Fibroblast of lung (primary cell): ENCODE results near the gene GRXCR2. TPM values are rescaled to one million over a fixed set of nuclear protein-coding genes. Genes with fewer than 3 reads are reported as not detected.

Experiments
- DNase-seq, 2 donors: peaks; one replicate each; pipeline versions ENCODE4 v3.0.0 to v3.0.0-alpha.2; 2010; ENCODE audit warnings: low read depth in 2 of 2
- H2AFZ ChIP-seq: 2 replicates; pipeline ENCODE4 v1.5.1; 2012; ENCODE audit warnings: low read length, control low read depth, inconsistent platforms
- H3K27ac ChIP-seq: 2 replicates; pipeline ENCODE4 v1.5.1; 2011; ENCODE audit warnings: low read length, control low read depth; ENCODE audit not compliant: insufficient read depth
- H3K27me3 ChIP-seq: 2 replicates; pipeline ENCODE4 v1.5.1; 2011; ENCODE audit warnings: mild to moderate bottlenecking, low read length; ENCODE audit not compliant: control insufficient read depth, insufficient read depth
- H3K36me3 ChIP-seq: 2 replicates; pipeline ENCODE4 v1.5.1; 2011; ENCODE audit warnings: low read length; ENCODE audit not compliant: control insufficient read depth, insufficient read depth
- H3K4me1 ChIP-seq: 2 replicates; pipeline ENCODE4 v1.5.1; 2011; ENCODE audit warnings: low read length; ENCODE audit not compliant: control insufficient read depth, insufficient read depth; ENCODE audit errors: extremely low read depth
- H3K4me2 ChIP-seq: 2 replicates; pipeline ENCODE4 v1.5.1; 2011; ENCODE audit warnings: low read length, control low read depth; ENCODE audit not compliant: insufficient read depth; ENCODE audit errors: extremely low read depth
- H3K4me3 ChIP-seq, 4 experiments: fragments of 200-600 bp in 1 of 4; sonication (generic) in 1 of 4; replicated peaks in 1 of 4; 2 replicates each; pipeline ENCODE4 v1.5.1; 2011 to 2016; ENCODE audit warnings: low read length in 4 of 4, low read depth in 3 of 4, mild to moderate bottlenecking in 3 of 4, control low read depth in 2 of 4, inconsistent platforms in 1 of 4, mixed read lengths in 1 of 4; ENCODE audit not compliant: insufficient read depth in 1 of 4; ENCODE audit errors: control extremely low read depth in 1 of 4
- H3K79me2 ChIP-seq: 2 replicates; pipeline ENCODE4 v1.5.1; 2012; ENCODE audit warnings: mild to moderate bottlenecking, low read length, inconsistent platforms; ENCODE audit not compliant: control insufficient read depth, insufficient read depth
- H3K9ac ChIP-seq: 2 replicates; pipeline ENCODE4 v1.5.1; 2011; ENCODE audit warnings: mild to moderate bottlenecking, low read length, control low read depth; ENCODE audit not compliant: insufficient read depth
- H3K9me3 ChIP-seq: 2 replicates; pipeline ENCODE4 v1.5.1; 2012; ENCODE audit warnings: low read depth, low read length; ENCODE audit not compliant: control insufficient read depth, insufficient read depth
- H4K20me1 ChIP-seq: 2 replicates; pipeline ENCODE4 v1.5.1; 2011; ENCODE audit warnings: low read length; ENCODE audit not compliant: control insufficient read depth, insufficient read depth; ENCODE audit errors: extremely low read depth
- EZH2 ChIP-seq: IDR thresholded peaks from 2 replicates; pipeline ENCODE4 v1.5.1; 2012; ENCODE audit warnings: low read length, control low read depth, mild to moderate bottlenecking; ENCODE audit errors: missing control alignments
- polyA plus RNA-seq, 2 donors: library from polyadenylated mRNA; depleted of rRNA in 1 of 2; stranded (reverse) in 1 of 2; unstranded in 1 of 2; fragments of >200 nt; gene quantifications; 2 replicates each; pipeline ENCODE4 v1.2.1, GENCODE V29; 2011 to 2012; ENCODE audit warnings: missing spikeins in 1 of 2
- total RNA-seq: library from RNA; depleted of rRNA; stranded (reverse); fragments of >200 nt; gene quantifications from 2 replicates; pipeline ENCODE4 v1.2.1, GENCODE V29; 2014
- TF ChIP-seq, protein P1 (sequence below), 2 donors: IDR thresholded peaks in 1 of 2; conservative IDR thresholded peaks in 1 of 2; 1 replicate in 1 of 2; 2 replicates in 1 of 2; pipeline ENCODE4 v1.5.1; 2011 to 2012; ENCODE audit warnings: low read length in 2 of 2, control low read depth in 1 of 2, inconsistent platforms in 1 of 2, low read depth in 1 of 2, mild to moderate bottlenecking in 1 of 2

Gene GRXCR2
- total and polyA plus RNA-seq, 2 donors (not counting 1 experiment from before 2014, with no cell fraction given) = not detected

DNA sequence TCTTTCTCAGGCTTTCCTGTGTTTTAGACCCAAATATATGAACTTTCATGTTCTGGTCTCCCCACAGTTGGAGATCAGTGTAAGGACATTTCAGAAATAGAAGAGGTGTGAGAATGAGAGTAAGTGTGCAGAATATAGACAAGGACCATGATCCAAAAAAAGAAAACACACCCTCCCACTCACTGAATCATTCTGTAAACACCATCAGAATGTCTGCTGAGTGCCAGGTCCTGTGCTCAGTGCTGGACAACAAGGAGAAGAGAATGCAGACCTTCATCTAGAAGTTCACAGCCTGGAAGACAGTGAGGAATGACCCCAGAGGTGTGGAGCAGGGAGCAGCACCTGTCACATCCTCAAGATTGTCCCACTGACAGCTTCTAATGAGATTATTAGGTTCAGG, 44.5 kb upstream of the GRXCR2 start:
- no peaks in the 10 kb centered on the region for H3K79me2 ChIP-seq
- H3K4me2 ChIP-seq = no peak overlapping the region
- peak in 1 of 2 donors; percentile 58 for DNase-seq
- H3K9ac ChIP-seq = no peak overlapping the region
- no peaks in the 10 kb centered on the region for H3K36me3 ChIP-seq
- H3K4me3 ChIP-seq = no peak overlapping the region
- H4K20me1 ChIP-seq = no peaks in the 10 kb centered on the region
- no peak overlapping the region for H2AFZ ChIP-seq
- no peaks in the 10 kb centered on the region for H3K9me3 ChIP-seq
- H3K27me3 ChIP-seq = no peaks in the 10 kb centered on the region
- no peak overlapping the region for H3K27ac ChIP-seq
- TF ChIP-seq, protein P1, sequence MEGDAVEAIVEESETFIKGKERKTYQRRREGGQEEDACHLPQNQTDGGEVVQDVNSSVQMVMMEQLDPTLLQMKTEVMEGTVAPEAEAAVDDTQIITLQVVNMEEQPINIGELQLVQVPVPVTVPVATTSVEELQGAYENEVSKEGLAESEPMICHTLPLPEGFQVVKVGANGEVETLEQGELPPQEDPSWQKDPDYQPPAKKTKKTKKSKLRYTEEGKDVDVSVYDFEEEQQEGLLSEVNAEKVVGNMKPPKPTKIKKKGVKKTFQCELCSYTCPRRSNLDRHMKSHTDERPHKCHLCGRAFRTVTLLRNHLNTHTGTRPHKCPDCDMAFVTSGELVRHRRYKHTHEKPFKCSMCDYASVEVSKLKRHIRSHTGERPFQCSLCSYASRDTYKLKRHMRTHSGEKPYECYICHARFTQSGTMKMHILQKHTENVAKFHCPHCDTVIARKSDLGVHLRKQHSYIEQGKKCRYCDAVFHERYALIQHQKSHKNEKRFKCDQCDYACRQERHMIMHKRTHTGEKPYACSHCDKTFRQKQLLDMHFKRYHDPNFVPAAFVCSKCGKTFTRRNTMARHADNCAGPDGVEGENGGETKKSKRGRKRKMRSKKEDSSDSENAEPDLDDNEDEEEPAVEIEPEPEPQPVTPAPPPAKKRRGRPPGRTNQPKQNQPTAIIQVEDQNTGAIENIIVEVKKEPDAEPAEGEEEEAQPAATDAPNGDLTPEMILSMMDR (conservative IDR thresholded peaks at IDR 0.05 in 1 of 2, IDR thresholded peaks at IDR 0.05 in 1 of 2; ENCODE audit: low read depth in 1 of 2, low read length in 2 of 2) = no peak
- no peak for TF ChIP-seq EZH2
- H3K4me1 ChIP-seq = no peaks in the 10 kb centered on the region

DNA sequence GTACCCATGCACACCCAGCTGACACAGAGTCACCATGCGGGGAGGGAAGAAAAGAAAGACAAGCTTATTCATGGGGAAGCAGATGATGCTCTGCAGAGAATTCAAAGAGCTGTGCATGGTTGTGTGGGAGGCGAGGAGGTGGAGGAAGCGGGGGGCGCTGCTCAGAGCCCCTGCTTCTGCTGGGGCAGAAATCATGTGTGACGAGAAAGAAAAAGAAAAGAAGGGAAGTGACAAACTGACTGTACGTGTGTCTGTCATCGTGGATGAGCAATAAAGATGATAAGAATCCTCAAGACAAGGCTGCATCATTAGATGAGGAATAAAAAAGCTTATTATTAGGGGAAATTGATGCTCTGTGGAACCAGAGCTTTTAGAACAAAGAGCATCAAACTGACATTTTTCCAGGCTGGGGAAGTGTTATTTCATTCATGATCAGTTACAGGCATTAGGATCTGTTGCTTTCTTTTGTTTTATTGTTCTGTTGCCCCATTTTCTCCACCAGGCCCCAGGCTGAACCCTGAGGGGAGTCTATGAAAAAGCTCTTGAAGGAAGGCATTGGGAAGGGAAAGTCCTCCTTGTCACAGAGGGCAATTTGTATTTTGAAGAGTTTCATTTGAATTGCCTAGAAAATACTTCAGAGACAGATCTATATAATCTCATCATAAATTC, 43.3 kb upstream of the GRXCR2 start:
- Histone ChIP-seq H4K20me1 (no peaks in the 10 kb centered on the region), H3K4me3 (no peak overlapping the region), H3K9me3 (no peaks in the 10 kb centered on the region), H3K79me2 (no peaks in the 10 kb centered on the region), H3K4me2 (no peak overlapping the region), H3K27ac (no peak overlapping the region), H3K9ac (no peak overlapping the region), H3K36me3 (no peaks in the 10 kb centered on the region), H3K27me3 (no peaks in the 10 kb centered on the region), H3K4me1 (no peaks in the 10 kb centered on the region), H2AFZ (no peak overlapping the region)
- no peak for DNase-seq
- TF ChIP-seq, protein P1 (conservative IDR thresholded peaks at IDR 0.05 in 1 of 2, IDR thresholded peaks at IDR 0.05 in 1 of 2; ENCODE audit: low read depth in 1 of 2, low read length in 2 of 2) = no peak
- TF ChIP-seq EZH2 = no peak

DNA sequence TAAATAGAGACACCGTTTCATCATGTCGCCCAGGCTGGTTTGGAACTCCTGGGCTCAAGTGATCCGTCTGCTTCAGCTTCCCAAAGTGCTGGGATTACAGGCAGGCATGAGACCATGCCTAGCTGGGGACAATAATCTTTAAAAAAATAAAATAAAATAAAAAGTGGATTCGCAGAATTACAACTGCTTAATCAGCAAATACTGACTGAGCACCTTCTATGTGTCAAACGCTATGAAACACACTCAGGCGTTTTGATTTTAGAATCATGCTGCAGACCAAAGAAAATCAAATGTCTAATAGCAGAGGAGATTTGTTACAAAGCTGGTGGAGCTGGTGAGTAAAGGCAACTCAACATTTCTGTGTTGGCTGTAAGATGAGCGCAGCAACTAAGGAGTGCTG, 40.9 kb upstream of the GRXCR2 start:
- H3K79me2 ChIP-seq = no peaks in the 10 kb centered on the region
- H3K9ac ChIP-seq = no peak overlapping the region
- no peak overlapping the region for H3K4me2 ChIP-seq
- no peak for DNase-seq
- no peak overlapping the region for H3K4me3 ChIP-seq
- no peaks in the 10 kb centered on the region for H3K4me1 ChIP-seq
- no peak overlapping the region for H3K27ac ChIP-seq
- TF ChIP-seq, protein P1 (conservative IDR thresholded peaks at IDR 0.05 in 1 of 2, IDR thresholded peaks at IDR 0.05 in 1 of 2; ENCODE audit: low read depth in 1 of 2, low read length in 2 of 2) = no peak
- TF ChIP-seq EZH2 = no peak
- H4K20me1 ChIP-seq = no peaks in the 10 kb centered on the region
- H3K27me3 ChIP-seq = no peaks in the 10 kb centered on the region
- no peaks in the 10 kb centered on the region for H3K9me3 ChIP-seq
- H3K36me3 ChIP-seq = no peaks in the 10 kb centered on the region
- no peak overlapping the region for H2AFZ ChIP-seq
